ENCODE results near the gene CFDP1. TPM values are rescaled to one million over a fixed set of nuclear protein-coding genes. Genes with fewer than 3 reads are reported as not detected.
A peak's percentile ranks its signal among the peaks of the same experiment; 100 is the strongest.

Gene CFDP1
- total and polyA plus RNA-seq, 2 of the 13 experiments (the other 11 are each of a cell fraction or from before 2014, with no cell fraction given), result 78.6 to 153 TPM

GRCh38 chr16:75244844-75245758 lies 188.2 kb downstream of the CFDP1 start (continued):
- no peak for TF ChIP-seq U2AF1 (optimal IDR thresholded peaks at IDR 0.05; ENCODE audit: low read depth, low read length)
- TF ChIP-seq ZNF737 (CRISPR knock-in tag; IDR thresholded peaks at IDR 0.05; ENCODE audit: borderline replicate concordance), result no peak
- TF ChIP-seq HNF1A (IDR thresholded peaks at IDR 0.05; ENCODE audit: low read depth), result peak; percentile 84; the same call in 1 of the 2 replicates
- peak; percentile 90; the same call in 1 of the 2 replicates for TF ChIP-seq HNF1A (CRISPR knock-in tag; IDR thresholded peaks at IDR 0.05; ENCODE audit: borderline replicate concordance)
- TF ChIP-seq NFIC (IDR thresholded peaks at IDR 0.05; ENCODE audit: low read length), result 0 out of 2 replicates have a peak, but pooled peaks have one; percentile 80
- no peak for TF ChIP-seq BATF2 (CRISPR knock-in tag; IDR thresholded peaks at IDR 0.05)
- peak; percentile 69 for TF ChIP-seq TFE3 (CRISPR knock-in tag; IDR thresholded peaks at IDR 0.05)
- no peak for TF ChIP-seq ZNF674 (CRISPR knock-in tag; IDR thresholded peaks at IDR 0.05; ENCODE audit: low read depth)
- TF ChIP-seq ZIK1 (CRISPR knock-in tag; IDR thresholded peaks at IDR 0.05; ENCODE audit: borderline replicate concordance, low read depth), result no peak; the same call in none of the 2 replicates
- 0 out of 2 replicates have a peak, but pooled peaks have one; percentile 0 for TF ChIP-seq ZNF615 (CRISPR knock-in tag; IDR thresholded peaks at IDR 0.05; ENCODE audit: borderline replicate concordance)
- peak; percentile 93 for TF ChIP-seq ZBED4 (CRISPR knock-in tag; IDR thresholded peaks at IDR 0.05; ENCODE audit: borderline replicate concordance)
- TF ChIP-seq ZFX (CRISPR knock-in tag; IDR thresholded peaks at IDR 0.05; ENCODE audit: low read depth), result peak; percentile 97
- TF ChIP-seq MBD4 (IDR thresholded peaks at IDR 0.05; ENCODE audit: borderline replicate concordance, low read length), result no peak
- TF ChIP-seq NONO (IDR thresholded peaks at IDR 0.05), result no peak
- TF ChIP-seq NONO (CRISPR knock-in tag; conservative IDR thresholded peaks at IDR 0.05), result peak; percentile 95
- TF ChIP-seq SKI (IDR thresholded peaks at IDR 0.05; ENCODE audit: partially characterized antibody), result peak; percentile 81
- TF ChIP-seq ZNF333 (CRISPR knock-in tag; IDR thresholded peaks at IDR 0.05; ENCODE audit: borderline replicate concordance), result peak; percentile 87
- peak; percentile 87 for TF ChIP-seq FOXA3 (CRISPR knock-in tag; IDR thresholded peaks at IDR 0.05)

Data from HepG2 (cell line).